GM12873 (cell line): ENCODE results near the gene CXCR4.

Source experiments
- CTCF ChIP-seq: IDR thresholded peaks from 2 replicates; pipeline ENCODE4 v1.5.1; 2012; ENCODE audit warnings: low read depth, mild to moderate bottlenecking, moderate library complexity, low read length, control low read depth; ENCODE audit not compliant: insufficient read depth; ENCODE audit errors: missing control alignments

CXCR4 gene

GRCh38 chr2:136085453-136086209, 32.3 kb downstream of the CXCR4 start:
- no peak for TF ChIP-seq CTCF

DNA sequence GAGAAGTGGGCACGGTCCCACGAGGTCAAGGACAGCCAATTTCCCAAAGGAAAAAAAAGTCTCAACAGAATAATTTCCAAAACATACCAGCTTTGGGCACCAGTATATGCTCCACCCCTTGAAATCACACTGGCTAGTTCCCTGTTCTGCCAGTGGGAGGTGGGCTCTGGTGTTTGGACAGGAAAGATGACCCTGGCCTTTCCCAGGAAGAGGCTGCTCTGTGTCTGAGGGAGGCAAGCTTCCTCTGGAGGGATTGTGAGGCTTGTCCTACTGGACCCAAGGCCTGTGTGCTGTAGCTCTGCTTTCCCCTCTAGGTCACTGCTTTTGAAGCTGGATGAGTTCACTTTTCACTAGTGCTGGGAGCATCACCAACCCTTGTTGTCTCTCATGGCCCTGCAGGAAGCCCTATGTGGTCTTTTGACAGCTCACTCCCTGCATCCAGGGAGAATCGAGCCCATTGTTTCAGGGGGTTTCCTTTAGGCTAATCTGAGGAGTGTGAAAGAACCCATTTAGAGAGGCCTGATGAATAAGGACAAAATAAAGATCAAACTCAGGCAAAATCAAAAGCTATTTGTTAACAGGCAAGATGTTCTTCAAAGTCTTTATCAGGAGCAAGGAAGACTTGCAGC, 36.3 kb downstream of the CXCR4 start:
- no peak for TF ChIP-seq CTCF

DNA sequence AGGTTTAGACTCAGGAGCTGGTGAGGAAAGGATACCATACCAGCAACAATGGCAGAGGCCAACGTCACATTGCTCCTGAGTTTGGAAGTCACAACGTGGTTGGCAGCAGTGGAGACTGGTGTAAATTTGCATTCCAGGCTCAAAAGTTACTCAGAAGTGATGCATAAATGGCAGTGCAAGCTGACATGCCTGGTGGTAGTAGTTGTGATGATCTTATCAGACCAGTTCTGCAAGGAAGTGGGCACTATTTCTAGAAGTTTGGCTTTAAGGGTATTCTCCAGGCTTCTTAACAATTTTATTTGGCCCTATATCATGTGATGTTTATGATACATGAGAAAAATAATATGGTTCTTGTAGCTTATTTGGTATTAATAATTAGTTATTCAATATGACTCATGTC, 37.8 kb downstream of the CXCR4 start:
- no peak for TF ChIP-seq CTCF

- TF ChIP-seq CTCF: no peak
Measured at GRCh38 chr2:136077107-136077506, 40.8 kb downstream of the CXCR4 start.

GRCh38 chr2:136075476-136075875, 42.5 kb downstream of the CXCR4 start:
- no peak for TF ChIP-seq CTCF

DNA sequence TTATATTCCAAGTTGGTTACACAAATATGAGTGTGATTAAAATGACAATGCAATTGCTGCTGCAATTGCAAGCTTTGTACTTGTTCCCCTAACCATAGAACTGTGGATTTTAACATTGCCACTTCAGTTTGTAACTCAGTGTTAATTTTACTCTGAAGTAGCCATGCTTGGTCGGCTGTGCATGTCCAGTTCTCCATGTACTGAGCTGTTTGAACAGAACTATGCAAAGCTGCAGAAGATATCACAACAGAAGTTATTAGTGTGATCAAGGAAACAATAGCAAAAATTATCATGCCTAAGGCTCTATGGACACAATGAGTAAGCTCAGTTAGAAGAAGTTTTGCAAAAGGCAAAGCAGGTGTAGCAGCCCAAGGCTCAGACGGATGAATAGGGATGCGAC, 45.3 kb downstream of the CXCR4 start:
- no peak for TF ChIP-seq CTCF

DNA sequence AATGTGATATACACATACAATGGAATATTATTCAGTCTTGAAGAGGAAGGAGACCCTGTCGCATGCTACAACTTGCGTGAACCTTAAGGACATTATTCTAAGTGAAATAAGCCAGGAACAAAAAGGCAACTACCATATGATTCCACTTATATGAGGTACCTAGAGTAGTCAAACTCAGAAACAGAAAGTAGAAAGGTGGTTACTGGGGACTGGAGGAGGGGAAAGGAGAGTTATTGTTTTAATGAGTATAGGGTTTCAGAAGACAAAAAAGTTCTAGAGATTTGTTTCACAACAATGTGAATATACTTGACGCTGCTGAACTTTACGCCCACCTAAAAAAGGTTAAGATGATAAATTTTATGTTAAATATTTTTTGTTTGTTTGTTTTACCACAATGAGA, 47.0 kb downstream of the CXCR4 start:
- no peak for TF ChIP-seq CTCF
